NT2/D1 (cell line): ENCODE measurements around the gene DMXL2.
"Not testable (repeated sequence)": the region's sequence is repeated elsewhere in the genome, so short reads cannot be mapped to it uniquely, and the experiment has no call there.

Source experiments
- DNase-seq: peaks from one replicate; pipeline ENCODE4 v3.0.0-alpha.2; 2011; ENCODE audit warnings: low read depth, low spot score
- H3K27me3 ChIP-seq: 2 replicates; pipeline ENCODE4 v1.6.0; 2011; ENCODE audit warnings: mild to moderate bottlenecking; ENCODE audit not compliant: insufficient read length, insufficient read depth
- H3K36me3 ChIP-seq: 2 replicates; pipeline ENCODE4 v1.6.1; 2011; ENCODE audit warnings: mild to moderate bottlenecking, low read length, mixed read lengths; ENCODE audit not compliant: insufficient read depth, insufficient read length
- H3K4me1 ChIP-seq: 2 replicates; pipeline ENCODE4 v1.5.1; 2011; ENCODE audit not compliant: insufficient read depth, insufficient read length
- H3K4me3 ChIP-seq: 2 replicates; pipeline ENCODE4 v1.5.1; 2011; ENCODE audit warnings: low read depth; ENCODE audit not compliant: insufficient read length
- H3K9ac ChIP-seq: 2 replicates; pipeline ENCODE4 v1.6.0; 2011; ENCODE audit warnings: low read depth; ENCODE audit not compliant: insufficient read length
- H3K9me3 ChIP-seq: 2 replicates; pipeline ENCODE4 v1.5.1; 2011; ENCODE audit warnings: mild to moderate bottlenecking, low read length; ENCODE audit not compliant: insufficient read depth
- SUZ12 ChIP-seq: IDR thresholded peaks from 2 replicates; pipeline ENCODE4 v1.6.1; 2011; ENCODE audit not compliant: insufficient read length, insufficient read depth; ENCODE audit errors: extremely low read depth
- YY1 ChIP-seq: IDR thresholded peaks from 2 replicates; pipeline ENCODE4 v1.6.1; 2011; ENCODE audit not compliant: insufficient read length, insufficient read depth
- ZNF274 ChIP-seq: IDR thresholded peaks from 2 replicates; pipeline ENCODE4 v1.6.1; 2011; ENCODE audit warnings: mild to moderate bottlenecking, low read depth, low read length

The DMXL2 gene

GRCh38 chr15:51622604-51623370 lies at the start of gene DMXL2:
Gene DMXL2 (minus strand): TSS chr15:51622771. CDS start chr15:51622545, 226 bp downstream.
- Histone ChIP-seq H3K9me3 (no peaks in the 10 kb centered on the region), H3K9ac (peak within 1 kb of the TSS; percentile 89), H3K36me3 (no peaks in the 10 kb centered on the region), H3K27me3 (peaks cover 9% of the 10 kb centered on the region), H3K4me3 (peak within 1 kb of the TSS; percentile 84), H3K4me1 (no peaks in the 10 kb centered on the region)
- TF ChIP-seq ZNF274 (no peak), YY1 (no peak), SUZ12 (no peak)
- DNase-seq, result peak; percentile 70

- Histone ChIP-seq H3K4me1 (peaks cover 3% of the 10 kb centered on the region), H3K27me3 (no peaks in the 10 kb centered on the region), H3K9ac (no peak overlapping the region), H3K9me3 (no peaks in the 10 kb centered on the region), H3K36me3 (no peaks in the 10 kb centered on the region), H3K4me3 (no peak overlapping the region)
- TF ChIP-seq SUZ12 (no peak), YY1 (no peak), ZNF274 (no peak)
- no peak for DNase-seq
These were observed 49.6 kb upstream of the DMXL2 start for GRCh38 chr15:51672155-51672687.

GRCh38 chr15:51669381-51669780 lies 46.8 kb upstream of the DMXL2 start:
- H3K4me3 ChIP-seq, result no peak overlapping the region
- H3K36me3 ChIP-seq, result no peaks in the 10 kb centered on the region
- no peaks in the 10 kb centered on the region for H3K9me3 ChIP-seq
- no peaks in the 10 kb centered on the region for H3K27me3 ChIP-seq
- H3K4me1 ChIP-seq, result no peaks in the 10 kb centered on the region
- TF ChIP-seq ZNF274 (no peak), YY1 (no peak), SUZ12 (no peak)
- no peak overlapping the region for H3K9ac ChIP-seq
- no peak for DNase-seq

- Histone ChIP-seq H3K27me3 (no peaks in the 10 kb centered on the region), H3K4me3 (no peak overlapping the region), H3K36me3 (no peaks in the 10 kb centered on the region), H3K4me1 (no peaks in the 10 kb centered on the region), H3K9me3 (no peaks in the 10 kb centered on the region), H3K9ac (no peak overlapping the region)
- DNase-seq, result no peak
- TF ChIP-seq SUZ12 (no peak), YY1 (no peak), ZNF274 (no peak)
These were observed 45.9 kb upstream of the DMXL2 start for GRCh38 chr15:51668446-51668845.

- TF ChIP-seq ZNF274, result no peak
- TF ChIP-seq YY1, result no peak
- TF ChIP-seq SUZ12, result no peak
- no peaks in the 10 kb centered on the region for H3K4me1 ChIP-seq
These were observed 44.9 kb upstream of the DMXL2 start for GRCh38 chr15:51667478-51667877.

GRCh38 chr15:51661072-51661471 lies 38.5 kb upstream of the DMXL2 start:
- DNase-seq, result no peak
- no peak for TF ChIP-seq YY1
- TF ChIP-seq SUZ12, result no peak
- TF ChIP-seq ZNF274, result no peak
- Histone ChIP-seq H3K36me3 (no peaks in the 10 kb centered on the region), H3K9me3 (no peaks in the 10 kb centered on the region), H3K4me3 (no peak overlapping the region), H3K27me3 (no peaks in the 10 kb centered on the region), H3K9ac (no peak overlapping the region), H3K4me1 (no peaks in the 10 kb centered on the region)

More at GRCh38 chr15:51667478-51667877, 44.9 kb upstream of the DMXL2 start:
- no peaks in the 10 kb centered on the region for H3K9me3 ChIP-seq
- no peak overlapping the region for H3K4me3 ChIP-seq
- H3K27me3 ChIP-seq, result no peaks in the 10 kb centered on the region
- no peak for DNase-seq
- no peaks in the 10 kb centered on the region for H3K36me3 ChIP-seq
- H3K9ac ChIP-seq, result no peak overlapping the region

- H3K27me3 ChIP-seq, result no peaks in the 10 kb centered on the region
- H3K9me3 ChIP-seq, result no peaks in the 10 kb centered on the region
- DNase-seq, result no peak
- TF ChIP-seq ZNF274 (no peak), SUZ12 (no peak), YY1 (no peak)
- H3K4me1 ChIP-seq, result no peaks in the 10 kb centered on the region
- H3K9ac ChIP-seq, result no peak overlapping the region
- no peak overlapping the region for H3K4me3 ChIP-seq
- no peaks in the 10 kb centered on the region for H3K36me3 ChIP-seq
These were observed 36.1 kb upstream of the DMXL2 start for GRCh38 chr15:51658664-51659063.

GRCh38 chr15:51655401-51656057 lies 33.0 kb upstream of the DMXL2 start:
- not testable (repeated sequence) for H3K4me3 ChIP-seq, H3K9ac ChIP-seq, DNase-seq, H3K27me3 ChIP-seq, H3K9me3 ChIP-seq, H3K36me3 ChIP-seq, H3K4me1 ChIP-seq
